Lower lobe of right lung (tissue), 2 donors: Measurements from ENCODE around the gene SLC1A2. TPM values are rescaled to one million over a fixed set of nuclear protein-coding genes. Genes with fewer than 3 reads are reported as not detected.

Experiments used
- ATAC-seq, 2 donors: fragments of 200-7000 bp; cut with Tn5 transposase; one replicate each; pipeline ENCODE4 v1.9.1; 2020 to 2022; ENCODE audit warnings: mild to moderate bottlenecking in 2 of 2, moderate library complexity in 2 of 2
- DNase-seq: peaks from one replicate; pipeline ENCODE4 v3.0.0-alpha.2; 2020
- H3K27ac ChIP-seq: fragments of 200-600 bp; one replicate; pipeline ENCODE4 v1.8.0; 2022
- H3K27me3 ChIP-seq: fragments of 200-600 bp; one replicate; pipeline ENCODE4 v1.8.0; 2022; ENCODE audit warnings: low read depth
- H3K36me3 ChIP-seq: fragments of 200-600 bp; one replicate; pipeline ENCODE4 v1.8.0; 2022; ENCODE audit warnings: mild to moderate bottlenecking
- H3K4me1 ChIP-seq: fragments of 200-600 bp; one replicate; pipeline ENCODE4 v1.8.0; 2022
- H3K4me3 ChIP-seq: fragments of 200-600 bp; one replicate; pipeline ENCODE4 v1.8.0; 2022; ENCODE audit warnings: mild to moderate bottlenecking
- H3K9me3 ChIP-seq: fragments of 200-600 bp; one replicate; pipeline ENCODE4 v1.8.0; 2022
- CTCF ChIP-seq: fragments of 200-600 bp; IDR thresholded peaks from one replicate; pipeline ENCODE4 v1.8.0; 2022; ENCODE audit warnings: antibody characterized with exemption, mild to moderate bottlenecking
- intact Hi-C: fragments of 100-400 bp; cut with DNase I; formaldehyde crosslinking; loops from one replicate; pipeline ENCODE4 v1.11.0; 2022
- total RNA-seq: library from RNA; stranded (reverse); fragmentation: NEBNext Ultra II Directional; extraction: Animal tissue kit (Norgen Biotek cat#: 25700); gene quantifications from one replicate; pipeline ENCODE4 v1.2.1, GENCODE V29; 2021
- donor health status: DM: no; HTN: yes; CAD: no; lungs with severe emphysema.

SLC1A2 gene
- total RNA-seq, 1 donor from 2014 or later = 3.4 TPM

GRCh38 chr11:35242412-35243242, 176.7 kb downstream of the SLC1A2 start:
- no peak overlapping the region for H3K27ac ChIP-seq
- ATAC-seq (no peak), DNase-seq (no peak)
- intact Hi-C loops = no loop called here
- H3K36me3 ChIP-seq = no peaks in the 10 kb centered on the region
- H3K4me3 ChIP-seq = no peak overlapping the region
- H3K27me3 ChIP-seq = no peaks in the 10 kb centered on the region
- no peak for TF ChIP-seq CTCF
- H3K4me1 ChIP-seq = peaks cover 12% of the 10 kb centered on the region
- H3K9me3 ChIP-seq = no peaks in the 10 kb centered on the region

GRCh38 chr11:35241531-35241930, 177.8 kb downstream of the SLC1A2 start:
- intact Hi-C loops = no loop called here
- Histone ChIP-seq H3K27ac (no peak overlapping the region), H3K27me3 (no peaks in the 10 kb centered on the region), H3K4me1 (peaks cover 15% of the 10 kb centered on the region), H3K9me3 (no peaks in the 10 kb centered on the region), H3K36me3 (no peaks in the 10 kb centered on the region), H3K4me3 (no peak overlapping the region)
- ATAC-seq (no peak), DNase-seq (no peak)
- no peak for TF ChIP-seq CTCF

GRCh38 chr11:35241083-35241482, 178.3 kb downstream of the SLC1A2 start:
- Histone ChIP-seq H3K36me3 (no peaks in the 10 kb centered on the region), H3K4me1 (peaks cover 20% of the 10 kb centered on the region), H3K4me3 (no peak overlapping the region), H3K9me3 (no peaks in the 10 kb centered on the region), H3K27ac (no peak overlapping the region), H3K27me3 (no peaks in the 10 kb centered on the region)
- ATAC-seq (no peak), DNase-seq (no peak)
- intact Hi-C loops = no loop called here
- TF ChIP-seq CTCF = no peak

GRCh38 chr11:35239471-35240075, 179.8 kb downstream of the SLC1A2 start:
- no peaks in the 10 kb centered on the region for H3K36me3 ChIP-seq
- no peak for TF ChIP-seq CTCF
- H3K9me3 ChIP-seq = no peaks in the 10 kb centered on the region
- H3K4me3 ChIP-seq = no peak overlapping the region
- intact Hi-C loops = no loop called here
- H3K27ac ChIP-seq = no peak overlapping the region
- DNase-seq (no peak), ATAC-seq (no peak)
- H3K4me1 ChIP-seq = peaks cover 21% of the 10 kb centered on the region
- no peaks in the 10 kb centered on the region for H3K27me3 ChIP-seq

GRCh38 chr11:35238882-35239281, 180.5 kb downstream of the SLC1A2 start:
- Histone ChIP-seq H3K4me3 (no peak overlapping the region), H3K27ac (no peak overlapping the region), H3K4me1 (peaks cover 21% of the 10 kb centered on the region), H3K9me3 (no peaks in the 10 kb centered on the region), H3K27me3 (no peaks in the 10 kb centered on the region), H3K36me3 (no peaks in the 10 kb centered on the region)
- TF ChIP-seq CTCF = no peak
- intact Hi-C loops = no loop called here
- ATAC-seq (no peak), DNase-seq (no peak)
